Ishikawa (cell line): ENCODE data around the gene GALNTL6.

Source experiments
- CEBPB ChIP-seq: IDR thresholded peaks from 2 replicates; pipeline ENCODE4 v1.6.1; 2012
- CREB1 ChIP-seq: IDR thresholded peaks from 2 replicates; pipeline ENCODE4 v1.6.1; 2012; ENCODE audit warnings: low read depth
- EGR1 ChIP-seq: IDR thresholded peaks from 2 replicates; pipeline ENCODE4 v1.6.1; 2012
- EP300 ChIP-seq: IDR thresholded peaks from 2 replicates; pipeline ENCODE4 v1.6.1; 2012; ENCODE audit warnings: borderline replicate concordance
- FOXM1 ChIP-seq: IDR thresholded peaks from 2 replicates; pipeline ENCODE4 v1.6.1; 2012; ENCODE audit warnings: low read depth, borderline replicate concordance
- NFIC ChIP-seq: IDR thresholded peaks from 2 replicates; pipeline ENCODE4 v1.6.1; 2012
- RAD21 ChIP-seq: IDR thresholded peaks from 2 replicates; pipeline ENCODE4 v1.6.1; 2012; ENCODE audit warnings: low read depth
- TAF1 ChIP-seq: IDR thresholded peaks from 2 replicates; pipeline ENCODE4 v1.6.1; 2012; ENCODE audit warnings: low read depth, mild to moderate bottlenecking
- TCF12 ChIP-seq: IDR thresholded peaks from 2 replicates; pipeline ENCODE4 v1.6.1; 2012; ENCODE audit warnings: low read depth
- TEAD4 ChIP-seq: IDR thresholded peaks from 2 replicates; pipeline ENCODE4 v1.6.1; 2012
- YY1 ChIP-seq: IDR thresholded peaks from 2 replicates; pipeline ENCODE4 v1.6.1; 2012; ENCODE audit warnings: low read depth
- ZBTB7A ChIP-seq: IDR thresholded peaks from 2 replicates; pipeline ENCODE4 v1.6.1; 2012; ENCODE audit warnings: low read depth
- TF ChIP-seq, protein P1 (sequence below): IDR thresholded peaks from 2 replicates; pipeline ENCODE4 v1.6.1; 2012
- TF ChIP-seq, protein P2 (sequence below): IDR thresholded peaks from 2 replicates; pipeline ENCODE4 v1.6.1; 2012
- TF ChIP-seq, protein P3 (sequence below): IDR thresholded peaks from 2 replicates; pipeline ENCODE4 v1.6.1; 2012; ENCODE audit warnings: low read depth, mild to moderate bottlenecking

Gene GALNTL6

DNA sequence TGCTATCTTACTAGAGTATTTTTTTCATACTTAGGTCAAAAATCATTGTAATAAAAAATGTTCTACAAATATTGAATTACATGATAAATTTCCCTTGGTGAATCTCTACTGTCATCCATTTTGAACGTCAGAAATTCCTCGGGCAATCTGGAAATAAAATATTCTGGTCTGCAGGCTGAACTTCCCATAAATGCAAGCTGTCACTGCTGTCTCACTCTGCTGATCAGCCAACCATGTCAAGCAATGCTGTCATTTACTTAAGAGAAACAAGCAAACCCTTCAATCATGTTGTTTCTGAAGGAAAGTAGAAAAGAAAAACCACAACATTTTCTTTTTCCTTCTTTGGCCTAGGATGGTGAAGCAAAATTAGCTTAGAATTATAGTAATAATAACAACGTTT, 841.3 kb downstream of the GALNTL6 start:
- TF ChIP-seq, protein P1, sequence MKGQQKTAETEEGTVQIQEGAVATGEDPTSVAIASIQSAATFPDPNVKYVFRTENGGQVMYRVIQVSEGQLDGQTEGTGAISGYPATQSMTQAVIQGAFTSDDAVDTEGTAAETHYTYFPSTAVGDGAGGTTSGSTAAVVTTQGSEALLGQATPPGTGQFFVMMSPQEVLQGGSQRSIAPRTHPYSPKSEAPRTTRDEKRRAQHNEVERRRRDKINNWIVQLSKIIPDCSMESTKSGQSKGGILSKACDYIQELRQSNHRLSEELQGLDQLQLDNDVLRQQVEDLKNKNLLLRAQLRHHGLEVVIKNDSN = no peak
- TF ChIP-seq RAD21 (no peak), CREB1 (no peak), TAF1 (no peak), YY1 (no peak), NFIC (no peak), EP300 (no peak), TCF12 (no peak), ZBTB7A (no peak), EGR1 (no peak), FOXM1 (no peak), CEBPB (no peak), TEAD4 (no peak)
- TF ChIP-seq, protein P2, sequence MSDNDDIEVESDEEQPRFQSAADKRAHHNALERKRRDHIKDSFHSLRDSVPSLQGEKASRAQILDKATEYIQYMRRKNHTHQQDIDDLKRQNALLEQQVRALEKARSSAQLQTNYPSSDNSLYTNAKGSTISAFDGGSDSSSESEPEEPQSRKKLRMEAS = no peak
- TF ChIP-seq, protein P3, sequence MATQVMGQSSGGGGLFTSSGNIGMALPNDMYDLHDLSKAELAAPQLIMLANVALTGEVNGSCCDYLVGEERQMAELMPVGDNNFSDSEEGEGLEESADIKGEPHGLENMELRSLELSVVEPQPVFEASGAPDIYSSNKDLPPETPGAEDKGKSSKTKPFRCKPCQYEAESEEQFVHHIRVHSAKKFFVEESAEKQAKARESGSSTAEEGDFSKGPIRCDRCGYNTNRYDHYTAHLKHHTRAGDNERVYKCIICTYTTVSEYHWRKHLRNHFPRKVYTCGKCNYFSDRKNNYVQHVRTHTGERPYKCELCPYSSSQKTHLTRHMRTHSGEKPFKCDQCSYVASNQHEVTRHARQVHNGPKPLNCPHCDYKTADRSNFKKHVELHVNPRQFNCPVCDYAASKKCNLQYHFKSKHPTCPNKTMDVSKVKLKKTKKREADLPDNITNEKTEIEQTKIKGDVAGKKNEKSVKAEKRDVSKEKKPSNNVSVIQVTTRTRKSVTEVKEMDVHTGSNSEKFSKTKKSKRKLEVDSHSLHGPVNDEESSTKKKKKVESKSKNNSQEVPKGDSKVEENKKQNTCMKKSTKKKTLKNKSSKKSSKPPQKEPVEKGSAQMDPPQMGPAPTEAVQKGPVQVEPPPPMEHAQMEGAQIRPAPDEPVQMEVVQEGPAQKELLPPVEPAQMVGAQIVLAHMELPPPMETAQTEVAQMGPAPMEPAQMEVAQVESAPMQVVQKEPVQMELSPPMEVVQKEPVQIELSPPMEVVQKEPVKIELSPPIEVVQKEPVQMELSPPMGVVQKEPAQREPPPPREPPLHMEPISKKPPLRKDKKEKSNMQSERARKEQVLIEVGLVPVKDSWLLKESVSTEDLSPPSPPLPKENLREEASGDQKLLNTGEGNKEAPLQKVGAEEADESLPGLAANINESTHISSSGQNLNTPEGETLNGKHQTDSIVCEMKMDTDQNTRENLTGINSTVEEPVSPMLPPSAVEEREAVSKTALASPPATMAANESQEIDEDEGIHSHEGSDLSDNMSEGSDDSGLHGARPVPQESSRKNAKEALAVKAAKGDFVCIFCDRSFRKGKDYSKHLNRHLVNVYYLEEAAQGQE = no peak

DNA sequence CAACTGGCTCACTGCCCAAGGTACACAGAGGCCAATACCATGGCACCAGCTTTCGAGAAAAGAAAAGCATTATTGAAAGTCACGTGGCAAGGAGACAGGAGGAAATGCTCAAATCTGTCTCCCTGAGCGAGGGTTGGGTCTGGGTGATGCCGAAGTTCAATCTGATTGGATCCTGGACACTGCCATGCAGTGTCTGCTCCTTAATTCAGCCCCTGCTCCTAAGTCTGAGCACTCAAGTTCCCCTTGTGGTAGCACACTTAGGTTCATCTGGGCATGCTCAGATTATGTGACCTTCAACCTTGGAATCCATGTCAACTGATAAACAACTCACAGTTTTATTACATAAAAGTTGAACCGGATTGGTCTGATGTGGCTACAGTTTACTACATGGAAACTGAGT, 842.9 kb downstream of the GALNTL6 start:
- TF ChIP-seq EP300 (no peak), CREB1 (no peak), RAD21 (no peak), YY1 (no peak), TAF1 (no peak), TEAD4 (no peak), TCF12 (no peak), NFIC (no peak), FOXM1 (no peak), ZBTB7A (no peak), EGR1 (no peak), CEBPB (no peak)
- TF ChIP-seq, protein P1 = no peak
- TF ChIP-seq, protein P2 = no peak
- TF ChIP-seq, protein P3 = no peak

DNA sequence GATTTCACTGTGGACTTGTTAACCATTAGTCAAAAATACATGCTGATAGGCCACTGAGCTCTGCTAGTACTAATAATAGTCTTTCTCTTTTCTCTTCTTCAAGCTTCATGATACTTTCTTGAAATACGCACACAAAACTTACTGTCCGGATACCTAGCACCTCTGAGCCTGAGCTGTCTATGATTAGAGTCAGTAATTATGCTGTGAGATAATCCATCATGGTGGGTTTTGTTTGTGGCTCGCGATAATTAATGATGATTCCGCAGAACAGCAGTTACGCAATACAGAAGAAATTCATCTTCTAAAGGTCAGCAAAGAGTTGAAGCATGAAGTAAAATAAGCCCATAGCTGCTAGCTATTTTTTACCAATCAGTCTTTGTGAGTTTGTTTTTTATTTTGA, 843.9 kb downstream of the GALNTL6 start:
- TF ChIP-seq YY1 (no peak), CEBPB (peak; percentile 74)

DNA sequence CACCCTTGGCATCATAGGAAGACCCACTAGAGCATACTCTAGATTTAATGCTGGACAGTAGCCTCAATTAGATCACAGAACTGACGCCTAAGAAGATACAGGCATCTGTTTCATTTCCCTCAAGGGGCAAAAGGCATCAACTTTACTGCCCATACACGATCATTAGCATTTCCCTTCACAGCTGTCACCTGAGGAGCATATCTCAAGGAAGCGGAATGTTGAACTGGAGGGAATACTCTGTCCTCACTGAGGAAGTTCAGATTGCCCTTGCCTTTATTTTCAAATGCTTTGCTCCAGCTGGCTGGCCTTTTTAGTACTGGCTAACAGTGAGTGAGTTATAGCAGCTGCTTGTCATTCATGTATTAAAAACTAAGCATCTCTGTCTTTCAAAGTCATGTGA, 847.0 kb downstream of the GALNTL6 start:
- TF ChIP-seq CEBPB (no peak), TEAD4 (no peak), EGR1 (no peak), FOXM1 (no peak), TAF1 (no peak), ZBTB7A (no peak), CREB1 (no peak), RAD21 (no peak), EP300 (no peak), NFIC (no peak), YY1 (no peak)
- TF ChIP-seq, protein P1 = no peak
- TF ChIP-seq, protein P2 = no peak

DNA sequence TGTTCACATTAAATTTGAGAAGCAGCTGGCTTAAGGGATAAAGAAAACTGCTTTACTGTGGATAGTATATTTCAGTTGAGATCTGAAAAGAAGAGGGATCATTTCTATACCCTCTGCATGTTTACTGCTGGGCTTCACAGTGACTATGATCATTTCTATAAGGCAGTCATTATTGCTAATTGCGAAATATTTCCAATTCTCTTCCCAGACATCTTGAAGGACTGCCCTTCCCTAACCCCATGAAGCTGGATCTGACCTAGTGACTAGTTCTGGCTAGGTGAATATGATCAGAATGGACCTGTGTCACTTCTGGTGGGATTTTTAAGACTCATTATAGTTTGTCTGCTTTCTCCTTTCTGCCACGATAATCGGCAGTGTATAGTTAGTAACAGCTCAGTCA, 848.9 kb downstream of the GALNTL6 start:
- TF ChIP-seq EGR1 = no peak
- TF ChIP-seq, protein P1 = no peak
- no peak for TF ChIP-seq TEAD4
- no peak for TF ChIP-seq ZBTB7A
- TF ChIP-seq, protein P2 = no peak
- no peak for TF ChIP-seq TAF1
- no peak for TF ChIP-seq RAD21
- TF ChIP-seq FOXM1 = no peak
